HEK293 (cell line): ENCODE data around the gene FALEC.

Experiments
- GLI2 ChIP-seq: fragments of 450-650 bp; formaldehyde crosslinking; IDR thresholded peaks from 2 replicates; pipeline ENCODE4; 2017; ENCODE audit warnings: missing biosample characterization, missing genetic modification characterization, low read depth, borderline replicate concordance
- GLIS1 ChIP-seq: fragments of 450-650 bp; formaldehyde crosslinking; IDR thresholded peaks from 2 replicates; pipeline ENCODE4 v1.5.1; 2016; ENCODE audit warnings: missing biosample characterization, missing genetic modification characterization
- MYNN ChIP-seq: fragments of 450-650 bp; formaldehyde crosslinking; IDR thresholded peaks from 2 replicates; pipeline ENCODE4 v1.5.1; 2016; ENCODE audit warnings: missing biosample characterization, missing genetic modification characterization, borderline replicate concordance
- SP7 ChIP-seq: fragments of 450-650 bp; formaldehyde crosslinking; IDR thresholded peaks from 2 replicates; pipeline ENCODE4 v1.5.1; 2016; ENCODE audit warnings: missing biosample characterization, missing genetic modification characterization
- ZBTB8A ChIP-seq: fragments of 450-650 bp; formaldehyde crosslinking; IDR thresholded peaks from 2 replicates; pipeline ENCODE4 v1.5.1; 2016; ENCODE audit warnings: missing biosample characterization, missing genetic modification characterization
- ZEB2 ChIP-seq: fragments of 450-650 bp; formaldehyde crosslinking; IDR thresholded peaks from 2 replicates; pipeline ENCODE4 v1.5.1; 2016; ENCODE audit warnings: missing biosample characterization, missing genetic modification characterization
- ZNF112 ChIP-seq: fragments of 450-650 bp; formaldehyde crosslinking; IDR thresholded peaks from 2 replicates; pipeline ENCODE4 v1.5.0; 2017; ENCODE audit warnings: missing biosample characterization, missing genetic modification characterization
- ZNF138 ChIP-seq: fragments of 450-650 bp; formaldehyde crosslinking; IDR thresholded peaks from 2 replicates; pipeline ENCODE4 v1.5.1; 2016; ENCODE audit warnings: missing biosample characterization, missing genetic modification characterization, borderline replicate concordance
- ZNF18 ChIP-seq: fragments of 450-650 bp; formaldehyde crosslinking; IDR thresholded peaks from 2 replicates; pipeline ENCODE4 v1.5.1; 2016; ENCODE audit warnings: missing biosample characterization, missing genetic modification characterization
- ZNF214 ChIP-seq: fragments of 450-650 bp; formaldehyde crosslinking; IDR thresholded peaks from 2 replicates; pipeline ENCODE4 v1.5.1; 2017; ENCODE audit warnings: missing biosample characterization, mild to moderate bottlenecking, missing genetic modification characterization, borderline replicate concordance
- ZNF221 ChIP-seq: fragments of 450-650 bp; formaldehyde crosslinking; IDR thresholded peaks from 2 replicates; pipeline ENCODE4 v1.5.1; 2017; ENCODE audit warnings: missing biosample characterization, missing genetic modification characterization, borderline replicate concordance
- ZNF302 ChIP-seq: fragments of 450-650 bp; formaldehyde crosslinking; IDR thresholded peaks from 2 replicates; pipeline ENCODE4 v1.5.1; 2016; ENCODE audit warnings: missing biosample characterization, missing genetic modification characterization, low read depth
- ZNF335 ChIP-seq: fragments of 450-650 bp; formaldehyde crosslinking; conservative IDR thresholded peaks from 2 replicates; pipeline ENCODE4 v1.5.1; 2016; ENCODE audit warnings: missing biosample characterization, missing genetic modification characterization
- ZNF350 ChIP-seq: fragments of 450-650 bp; formaldehyde crosslinking; IDR thresholded peaks from 2 replicates; pipeline ENCODE4 v1.5.0; 2017; ENCODE audit warnings: missing biosample characterization, mild to moderate bottlenecking, missing genetic modification characterization
- ZNF366 ChIP-seq: fragments of 450-650 bp; formaldehyde crosslinking; conservative IDR thresholded peaks from 2 replicates; pipeline ENCODE4 v1.5.1; 2016; ENCODE audit warnings: missing biosample characterization, missing genetic modification characterization
- ZNF473 ChIP-seq: fragments of 450-650 bp; formaldehyde crosslinking; IDR thresholded peaks from 2 replicates; pipeline ENCODE4 v1.5.1; 2017; ENCODE audit warnings: missing biosample characterization, missing genetic modification characterization
- ZNF521 ChIP-seq: fragments of 450-650 bp; formaldehyde crosslinking; IDR thresholded peaks from 2 replicates; pipeline ENCODE4 v1.5.1; 2017; ENCODE audit warnings: missing biosample characterization, mild to moderate bottlenecking, missing genetic modification characterization
- ZNF560 ChIP-seq: fragments of 450-650 bp; formaldehyde crosslinking; IDR thresholded peaks from 2 replicates; pipeline ENCODE4 v1.5.1; 2017; ENCODE audit warnings: missing biosample characterization, missing genetic modification characterization, borderline replicate concordance
- ZNF585B ChIP-seq: fragments of 450-650 bp; formaldehyde crosslinking; IDR thresholded peaks from 2 replicates; pipeline ENCODE4 v1.5.1; 2016; ENCODE audit warnings: missing biosample characterization, missing genetic modification characterization
- ZNF596 ChIP-seq: fragments of 450-650 bp; IDR thresholded peaks from 2 replicates; pipeline ENCODE4 v1.5.0; 2018; ENCODE audit warnings: missing biosample characterization, mild to moderate bottlenecking, missing genetic modification characterization, moderate library complexity
- ZNF658 ChIP-seq: fragments of 450-650 bp; formaldehyde crosslinking; IDR thresholded peaks from 2 replicates; pipeline ENCODE4; 2016; ENCODE audit warnings: missing biosample characterization, missing genetic modification characterization
- ZNF704 ChIP-seq: fragments of 450-650 bp; formaldehyde crosslinking; IDR thresholded peaks from 2 replicates; pipeline ENCODE4 v1.5.1; 2016; ENCODE audit warnings: missing biosample characterization, missing genetic modification characterization
- ZNF76 ChIP-seq: fragments of 450-650 bp; formaldehyde crosslinking; IDR thresholded peaks from 2 replicates; pipeline ENCODE4; 2016; ENCODE audit warnings: low read depth, missing biosample characterization, missing genetic modification characterization, borderline replicate concordance
- TF ChIP-seq, protein P1 (sequence below): fragments of 450-650 bp; formaldehyde crosslinking; IDR thresholded peaks from 2 replicates; pipeline ENCODE4 v1.5.1; 2016; ENCODE audit warnings: missing biosample characterization, missing genetic modification characterization
- TF ChIP-seq, protein P2 (sequence below): fragments of 450-650 bp; formaldehyde crosslinking; IDR thresholded peaks from 2 replicates; pipeline ENCODE4 v1.5.1; 2016; ENCODE audit warnings: missing biosample characterization, missing genetic modification characterization, low read depth
- TF ChIP-seq, protein P3 (sequence below): fragments of 450-650 bp; formaldehyde crosslinking; IDR thresholded peaks from 2 replicates; pipeline ENCODE4 v1.5.1; 2016; ENCODE audit warnings: missing biosample characterization, missing genetic modification characterization
- TF ChIP-seq, protein P4 (sequence below): fragments of 450-650 bp; formaldehyde crosslinking; IDR thresholded peaks from 2 replicates; pipeline ENCODE4 v1.5.1; 2016; ENCODE audit warnings: missing biosample characterization, missing genetic modification characterization
- TF ChIP-seq, protein P5 (sequence below): fragments of 450-650 bp; formaldehyde crosslinking; IDR thresholded peaks from 2 replicates; pipeline ENCODE4 v1.5.1; 2017; ENCODE audit warnings: missing biosample characterization, missing genetic modification characterization

FALEC gene

DNA sequence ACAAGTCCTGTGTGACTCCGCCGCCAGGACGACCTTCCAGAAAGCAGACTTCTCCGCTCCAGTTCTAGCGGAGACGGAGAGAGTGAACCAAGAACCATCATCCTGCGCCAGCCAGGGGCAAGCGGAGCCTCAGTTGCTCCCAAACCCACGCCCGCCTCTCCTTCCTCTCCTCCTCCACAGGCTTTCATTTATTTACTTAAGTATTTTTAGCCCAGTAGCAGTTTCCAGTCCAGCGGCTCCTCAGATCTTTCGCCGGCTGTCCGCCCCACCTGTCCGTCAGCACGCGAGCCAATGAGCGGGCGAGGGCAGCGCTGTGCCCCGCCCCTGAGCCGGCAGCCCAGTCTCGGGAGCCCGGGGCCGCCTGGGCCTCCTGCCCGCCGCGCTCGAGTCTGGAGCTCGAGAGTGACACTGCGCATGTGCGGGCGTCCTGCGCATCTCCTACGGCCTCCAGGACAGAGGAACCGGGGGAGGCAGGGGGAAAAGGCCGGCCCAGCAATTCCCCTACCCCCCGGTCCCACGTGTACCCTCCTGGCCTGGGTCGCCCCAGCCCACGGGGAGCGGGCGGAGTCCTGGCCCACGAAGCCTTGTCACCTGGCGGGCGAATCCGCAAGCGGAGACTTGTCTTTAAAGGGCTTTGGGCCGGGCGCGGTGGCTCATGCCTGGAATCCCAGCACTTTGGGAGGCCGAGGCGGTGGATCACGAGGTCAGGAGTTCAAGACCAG lies at the start of gene FALEC (continued):
- TF ChIP-seq, protein P1, sequence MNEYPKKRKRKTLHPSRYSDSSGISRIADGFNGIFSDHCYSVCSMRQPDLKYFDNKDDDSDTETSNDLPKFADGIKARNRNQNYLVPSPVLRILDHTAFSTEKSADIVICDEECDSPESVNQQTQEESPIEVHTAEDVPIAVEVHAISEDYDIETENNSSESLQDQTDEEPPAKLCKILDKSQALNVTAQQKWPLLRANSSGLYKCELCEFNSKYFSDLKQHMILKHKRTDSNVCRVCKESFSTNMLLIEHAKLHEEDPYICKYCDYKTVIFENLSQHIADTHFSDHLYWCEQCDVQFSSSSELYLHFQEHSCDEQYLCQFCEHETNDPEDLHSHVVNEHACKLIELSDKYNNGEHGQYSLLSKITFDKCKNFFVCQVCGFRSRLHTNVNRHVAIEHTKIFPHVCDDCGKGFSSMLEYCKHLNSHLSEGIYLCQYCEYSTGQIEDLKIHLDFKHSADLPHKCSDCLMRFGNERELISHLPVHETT (tag by site-specific recombination), result peak; percentile 82; the same call in 1 of the 2 replicates
- TF ChIP-seq, protein P2, sequence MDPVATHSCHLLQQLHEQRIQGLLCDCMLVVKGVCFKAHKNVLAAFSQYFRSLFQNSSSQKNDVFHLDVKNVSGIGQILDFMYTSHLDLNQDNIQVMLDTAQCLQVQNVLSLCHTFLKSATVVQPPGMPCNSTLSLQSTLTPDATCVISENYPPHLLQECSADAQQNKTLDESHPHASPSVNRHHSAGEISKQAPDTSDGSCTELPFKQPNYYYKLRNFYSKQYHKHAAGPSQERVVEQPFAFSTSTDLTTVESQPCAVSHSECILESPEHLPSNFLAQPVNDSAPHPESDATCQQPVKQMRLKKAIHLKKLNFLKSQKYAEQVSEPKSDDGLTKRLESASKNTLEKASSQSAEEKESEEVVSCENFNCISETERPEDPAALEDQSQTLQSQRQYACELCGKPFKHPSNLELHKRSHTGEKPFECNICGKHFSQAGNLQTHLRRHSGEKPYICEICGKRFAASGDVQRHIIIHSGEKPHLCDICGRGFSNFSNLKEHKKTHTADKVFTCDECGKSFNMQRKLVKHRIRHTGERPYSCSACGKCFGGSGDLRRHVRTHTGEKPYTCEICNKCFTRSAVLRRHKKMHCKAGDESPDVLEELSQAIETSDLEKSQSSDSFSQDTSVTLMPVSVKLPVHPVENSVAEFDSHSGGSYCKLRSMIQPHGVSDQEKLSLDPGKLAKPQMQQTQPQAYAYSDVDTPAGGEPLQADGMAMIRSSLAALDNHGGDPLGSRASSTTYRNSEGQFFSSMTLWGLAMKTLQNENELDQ, result no peak
- no peak for TF ChIP-seq ZNF585B
- no peak for TF ChIP-seq ZNF521 (tag by site-specific recombination)
- no peak for TF ChIP-seq ZNF214 (tag by site-specific recombination)
- no peak for TF ChIP-seq ZNF350 (tag by site-specific recombination)
- TF ChIP-seq, protein P3, sequence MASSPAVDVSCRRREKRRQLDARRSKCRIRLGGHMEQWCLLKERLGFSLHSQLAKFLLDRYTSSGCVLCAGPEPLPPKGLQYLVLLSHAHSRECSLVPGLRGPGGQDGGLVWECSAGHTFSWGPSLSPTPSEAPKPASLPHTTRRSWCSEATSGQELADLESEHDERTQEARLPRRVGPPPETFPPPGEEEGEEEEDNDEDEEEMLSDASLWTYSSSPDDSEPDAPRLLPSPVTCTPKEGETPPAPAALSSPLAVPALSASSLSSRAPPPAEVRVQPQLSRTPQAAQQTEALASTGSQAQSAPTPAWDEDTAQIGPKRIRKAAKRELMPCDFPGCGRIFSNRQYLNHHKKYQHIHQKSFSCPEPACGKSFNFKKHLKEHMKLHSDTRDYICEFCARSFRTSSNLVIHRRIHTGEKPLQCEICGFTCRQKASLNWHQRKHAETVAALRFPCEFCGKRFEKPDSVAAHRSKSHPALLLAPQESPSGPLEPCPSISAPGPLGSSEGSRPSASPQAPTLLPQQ (tag by site-specific recombination), result peak; percentile 33; the same call in 1 of the 2 replicates
- TF ChIP-seq ZNF335 (tag by site-specific recombination), result peak; percentile 91
- TF ChIP-seq ZNF366 (tag by site-specific recombination), result peak; percentile 69; the same call in 1 of the 2 replicates
- TF ChIP-seq ZBTB8A, result peak; percentile 85
- peak; percentile 72 for TF ChIP-seq ZEB2 (tag by site-specific recombination)
- TF ChIP-seq ZNF658, result no peak
- no peak for TF ChIP-seq ZNF302 (tag by site-specific recombination)
- TF ChIP-seq, protein P4, sequence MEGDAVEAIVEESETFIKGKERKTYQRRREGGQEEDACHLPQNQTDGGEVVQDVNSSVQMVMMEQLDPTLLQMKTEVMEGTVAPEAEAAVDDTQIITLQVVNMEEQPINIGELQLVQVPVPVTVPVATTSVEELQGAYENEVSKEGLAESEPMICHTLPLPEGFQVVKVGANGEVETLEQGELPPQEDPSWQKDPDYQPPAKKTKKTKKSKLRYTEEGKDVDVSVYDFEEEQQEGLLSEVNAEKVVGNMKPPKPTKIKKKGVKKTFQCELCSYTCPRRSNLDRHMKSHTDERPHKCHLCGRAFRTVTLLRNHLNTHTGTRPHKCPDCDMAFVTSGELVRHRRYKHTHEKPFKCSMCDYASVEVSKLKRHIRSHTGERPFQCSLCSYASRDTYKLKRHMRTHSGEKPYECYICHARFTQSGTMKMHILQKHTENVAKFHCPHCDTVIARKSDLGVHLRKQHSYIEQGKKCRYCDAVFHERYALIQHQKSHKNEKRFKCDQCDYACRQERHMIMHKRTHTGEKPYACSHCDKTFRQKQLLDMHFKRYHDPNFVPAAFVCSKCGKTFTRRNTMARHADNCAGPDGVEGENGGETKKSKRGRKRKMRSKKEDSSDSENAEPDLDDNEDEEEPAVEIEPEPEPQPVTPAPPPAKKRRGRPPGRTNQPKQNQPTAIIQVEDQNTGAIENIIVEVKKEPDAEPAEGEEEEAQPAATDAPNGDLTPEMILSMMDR (tag by site-specific recombination), result no peak; the same call in 1 of the 2 replicates
- TF ChIP-seq ZNF18 (tag by site-specific recombination), result no peak
- peak; percentile 66 for TF ChIP-seq ZNF76 (tag by site-specific recombination)
- no peak for TF ChIP-seq ZNF704 (tag by site-specific recombination)
- no peak for TF ChIP-seq ZNF473 (tag by site-specific recombination)
- no peak for TF ChIP-seq GLI2
- TF ChIP-seq, protein P5, sequence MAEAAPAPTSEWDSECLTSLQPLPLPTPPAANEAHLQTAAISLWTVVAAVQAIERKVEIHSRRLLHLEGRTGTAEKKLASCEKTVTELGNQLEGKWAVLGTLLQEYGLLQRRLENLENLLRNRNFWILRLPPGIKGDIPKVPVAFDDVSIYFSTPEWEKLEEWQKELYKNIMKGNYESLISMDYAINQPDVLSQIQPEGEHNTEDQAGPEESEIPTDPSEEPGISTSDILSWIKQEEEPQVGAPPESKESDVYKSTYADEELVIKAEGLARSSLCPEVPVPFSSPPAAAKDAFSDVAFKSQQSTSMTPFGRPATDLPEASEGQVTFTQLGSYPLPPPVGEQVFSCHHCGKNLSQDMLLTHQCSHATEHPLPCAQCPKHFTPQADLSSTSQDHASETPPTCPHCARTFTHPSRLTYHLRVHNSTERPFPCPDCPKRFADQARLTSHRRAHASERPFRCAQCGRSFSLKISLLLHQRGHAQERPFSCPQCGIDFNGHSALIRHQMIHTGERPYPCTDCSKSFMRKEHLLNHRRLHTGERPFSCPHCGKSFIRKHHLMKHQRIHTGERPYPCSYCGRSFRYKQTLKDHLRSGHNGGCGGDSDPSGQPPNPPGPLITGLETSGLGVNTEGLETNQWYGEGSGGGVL (tag by site-specific recombination), result peak; percentile 75
- TF ChIP-seq SP7 (tag by site-specific recombination), result peak; percentile 69
- TF ChIP-seq ZNF138 (tag by site-specific recombination), result no peak
- no peak for TF ChIP-seq ZNF112 (tag by site-specific recombination)
- peak; percentile 94 for TF ChIP-seq GLIS1 (tag by site-specific recombination)
- TF ChIP-seq ZNF560 (tag by site-specific recombination), result no peak
- TF ChIP-seq ZNF596 (tag by site-specific recombination), result no peak
- no peak for TF ChIP-seq MYNN (tag by site-specific recombination)
- TF ChIP-seq ZNF221 (tag by site-specific recombination), result no peak
